GM23338 (cell line): ENCODE data around the gene NDRG3. TPM values are rescaled to one million over a fixed set of nuclear protein-coding genes. Genes with fewer than 3 reads are reported as not detected.

Experiments
- ATAC-seq: fragments of 200-7000 bp; cut with Tn5 transposase; 3 replicates; pipeline ENCODE4 v1.9.1; 2020
- DNase-seq: peaks from one replicate; pipeline ENCODE4 v3.0.0-alpha.2; 2015; ENCODE audit warnings: low spot score
- H2AFZ ChIP-seq: fragments of 200-600 bp; sonication (generic); 2 replicates; pipeline ENCODE4 v1.8.0; 2016; ENCODE audit warnings: antibody characterized with exemption, mild to moderate bottlenecking, moderate library complexity
- H3F3A ChIP-seq: fragments of 200-600 bp; sonication (generic); replicated peaks from 2 replicates; pipeline ENCODE4 v1.8.0; 2017; ENCODE audit warnings: antibody characterized with exemption, mixed run types, low read depth
- H3K27ac ChIP-seq: fragments of 200-600 bp; sonication (generic); 2 replicates; pipeline ENCODE4 v1.6.1; 2016; ENCODE audit warnings: low read depth
- H3K27me3 ChIP-seq: fragments of 200-600 bp; sonication (generic); 2 replicates; pipeline ENCODE4 v1.8.0; 2016; ENCODE audit warnings: mild to moderate bottlenecking, mixed run types, moderate library complexity; ENCODE audit not compliant: insufficient read depth
- H3K36me3 ChIP-seq: fragments of 200-600 bp; sonication (generic); 2 replicates; pipeline ENCODE4 v1.8.0; 2016; ENCODE audit warnings: mild to moderate bottlenecking; ENCODE audit not compliant: insufficient read depth
- H3K4me1 ChIP-seq: fragments of 200-600 bp; sonication (generic); 2 replicates; pipeline ENCODE4 v1.8.0; 2016; ENCODE audit warnings: mild to moderate bottlenecking, moderate library complexity; ENCODE audit not compliant: insufficient read depth
- H3K4me2 ChIP-seq: fragments of 200-600 bp; sonication (generic); 2 replicates; pipeline ENCODE4 v1.7.1; 2017; ENCODE audit warnings: mixed run types
- H3K4me3 ChIP-seq: fragments of 200-600 bp; sonication (generic); 2 replicates; pipeline ENCODE4 v1.6.1; 2016; ENCODE audit warnings: mixed run types
- H3K79me2 ChIP-seq: fragments of 200-600 bp; sonication (generic); replicated peaks from 2 replicates; pipeline ENCODE4 v1.8.0; 2017; ENCODE audit warnings: mild to moderate bottlenecking; ENCODE audit not compliant: insufficient read depth
- H3K9me2 ChIP-seq: fragments of 200-600 bp; sonication (generic); 2 replicates; pipeline ENCODE4 v1.8.0; 2017; ENCODE audit not compliant: insufficient read depth
- H4K20me1 ChIP-seq: fragments of 200-600 bp; sonication (generic); replicated peaks from 2 replicates; pipeline ENCODE4 v1.8.0; 2017; ENCODE audit warnings: mild to moderate bottlenecking; ENCODE audit not compliant: insufficient read depth
- H3K27ac Mint-ChIP-seq: 2 replicates; pipeline ENCODE4 v1.8.0; 2020; ENCODE audit warnings: inconsistent platforms, mild to moderate bottlenecking, moderate library complexity, mixed read lengths
- H3K27me3 Mint-ChIP-seq: 3 replicates; pipeline ENCODE4 v1.8.0; 2022; ENCODE audit warnings: low read depth, mild to moderate bottlenecking, moderate library complexity, mixed read lengths, inconsistent platforms; ENCODE audit not compliant: insufficient read depth, poor library complexity
- H3K36me3 Mint-ChIP-seq: 3 replicates; pipeline ENCODE4 v1.8.0; 2021; ENCODE audit warnings: low read depth, mild to moderate bottlenecking, inconsistent platforms, moderate library complexity, mixed read lengths
- H3K4me1 Mint-ChIP-seq: 3 replicates; pipeline ENCODE4 v1.8.0; 2020; ENCODE audit warnings: mild to moderate bottlenecking, inconsistent platforms, mixed read lengths
- H3K4me3 Mint-ChIP-seq: 3 replicates; pipeline ENCODE4 v1.8.0; 2021; ENCODE audit warnings: moderate library complexity, mild to moderate bottlenecking, inconsistent platforms, mixed read lengths
- H3K9me3 Mint-ChIP-seq: 3 replicates; pipeline ENCODE4 v1.8.0; 2020; ENCODE audit warnings: moderate library complexity, mild to moderate bottlenecking, inconsistent platforms, mixed read lengths
- CREB1 ChIP-seq: fragments of 250-450 bp; sonication (Bioruptor Pico); IDR thresholded peaks from 2 replicates; pipeline ENCODE4 v1.5.0; 2020; ENCODE audit warnings: low read depth, mild to moderate bottlenecking, moderate library complexity
- CTCF ChIP-seq, 2 experiments: fragments of 200-600 bp in 1 of 2; sonication (generic) in 1 of 2; conservative IDR thresholded peaks; 2 replicates each; pipeline versions ENCODE4 v1.5.1 to v1.6.1; 2016 to 2017; ENCODE audit warnings: antibody characterized with exemption in 2 of 2, low read depth in 2 of 2, mild to moderate bottlenecking in 2 of 2, moderate library complexity in 1 of 2
- ETS1 ChIP-seq: IDR thresholded peaks from 2 replicates; pipeline ENCODE4 v1.6.1; 2016; ENCODE audit warnings: antibody characterized with exemption
- EZH2 ChIP-seq: fragments of 200-600 bp; sonication (generic); IDR thresholded peaks from one replicate; pipeline ENCODE4 v1.8.0; 2017; ENCODE audit warnings: antibody characterized with exemption, mild to moderate bottlenecking, low read depth; ENCODE audit not compliant: unreplicated experiment
- EZH2phosphoT487 ChIP-seq: fragments of 200-600 bp; sonication (generic); IDR thresholded peaks from one replicate; pipeline ENCODE4 v1.8.1; 2018; ENCODE audit warnings: antibody characterized with exemption; ENCODE audit not compliant: unreplicated experiment
- JUNB ChIP-seq: IDR thresholded peaks from one replicate; pipeline ENCODE4 v1.6.1; 2016; ENCODE audit warnings: antibody characterized with exemption; ENCODE audit not compliant: unreplicated experiment
- NANOG ChIP-seq: IDR thresholded peaks from 2 replicates; pipeline ENCODE4 v1.6.1; 2016; ENCODE audit warnings: antibody characterized with exemption, borderline replicate concordance
- POLR2AphosphoS5 ChIP-seq: IDR thresholded peaks from 2 replicates; pipeline ENCODE4 v1.6.1; 2016; ENCODE audit warnings: antibody characterized with exemption, low read depth
- REST ChIP-seq: IDR thresholded peaks from one replicate; pipeline ENCODE4 v1.6.1; 2018; ENCODE audit warnings: antibody characterized with exemption; ENCODE audit not compliant: unreplicated experiment
- STAT1 ChIP-seq: IDR thresholded peaks from one replicate; pipeline ENCODE4 v1.6.1; 2016; ENCODE audit warnings: antibody characterized with exemption; ENCODE audit not compliant: unreplicated experiment
- ZNF114 ChIP-seq: fragments of 250-450 bp; sonication (Bioruptor Pico); IDR thresholded peaks from 2 replicates; pipeline ENCODE4 v1.5.0; 2020; ENCODE audit warnings: mild to moderate bottlenecking, moderate library complexity
- ZNF331 ChIP-seq: fragments of 250-450 bp; sonication (Bioruptor Pico); IDR thresholded peaks from 2 replicates; pipeline ENCODE4 v1.5.0; 2020; ENCODE audit warnings: low read depth, mild to moderate bottlenecking, moderate library complexity
- ZNF462 ChIP-seq: fragments of 250-450 bp; sonication (Bioruptor Pico); IDR thresholded peaks from 2 replicates; pipeline ENCODE4 v1.5.0; 2020; ENCODE audit warnings: mild to moderate bottlenecking, moderate library complexity
- polyA plus RNA-seq: library from polyadenylated mRNA; unstranded; fragments of >200 nt; fragmentation: Nextera tagmentation; extraction: Ambion mirVana; gene quantifications from 2 replicates; pipeline ENCODE4 v1.2.1, GENCODE V29; 2016
- total RNA-seq: library from RNA; depleted of rRNA; stranded (reverse); fragments of >200 nt; shearing (Covaris generic); gene quantifications from 2 replicates; pipeline ENCODE4 v1.2.3, GENCODE V29; 2014

The NDRG3 gene
- total and polyA plus RNA-seq, 2 experiments from 2014 or later, result 18.6 to 24.0 TPM

- Histone ChIP-seq H3F3A (no peaks in the 10 kb centered on the region), H3K36me3 (no peaks in the 10 kb centered on the region), H3K27me3 (no peaks in the 10 kb centered on the region), H3K4me3 (no peak overlapping the region), H3K27ac (no peak overlapping the region), H4K20me1 (no peaks in the 10 kb centered on the region), H3K79me2 (no peaks in the 10 kb centered on the region), H2AFZ (no peak overlapping the region), H3K9me2 (no peaks in the 10 kb centered on the region), H3K4me1 (no peaks in the 10 kb centered on the region), H3K4me2 (no peak overlapping the region)
- TF ChIP-seq JUNB (no peak), CREB1 (no peak), EZH2 (no peak), POLR2AphosphoS5 (no peak), ZNF331 (CRISPR knock-in tag) (no peak), NANOG (no peak), ZNF114 (CRISPR knock-in tag) (no peak), STAT1 (no peak), EZH2phosphoT487 (no peak), ETS1 (no peak), ZNF462 (CRISPR knock-in tag) (no peak), REST (no peak), CTCF (conservative IDR thresholded peaks at IDR 0.05; ENCODE audit: low read depth in 2 of 2) (no peak)
- Mint-ChIP-seq H3K36me3 (no peaks in the 10 kb centered on the region; the same call in 2 of the 3 replicates), H3K4me3 (no peak overlapping the region), H3K4me1 (peaks cover 3% of the 10 kb centered on the region; the same call in 2 of the 3 replicates), H3K9me3 (no peaks in the 10 kb centered on the region), H3K27me3 (peaks cover 8% of the 10 kb centered on the region), H3K27ac (no peak overlapping the region; the same call in 1 of the 2 replicates)
- ATAC-seq (no peak), DNase-seq (no peak)
Observed at GRCh38 chr20:36631646-36632045, 114.2 kb downstream of the NDRG3 start.
